ENCODE results near the gene CISH. TPM values are rescaled to one million over a fixed set of nuclear protein-coding genes. Genes with fewer than 3 reads are reported as not detected.

The CISH gene
- total and polyA plus RNA-seq, 3 donors from 2014 or later: 1.3 to 5.8 (median 3.7) TPM

- H3K27me3 ChIP-seq: no peaks in the 10 kb centered on the region
- intact Hi-C loops (cut with DNase I; ENCODE audit: low total_unique reads): no loop called here
- H3K27ac ChIP-seq: no peak overlapping the region
- no peaks in the 10 kb centered on the region for H3K9me3 ChIP-seq
- TF ChIP-seq, protein P1, sequence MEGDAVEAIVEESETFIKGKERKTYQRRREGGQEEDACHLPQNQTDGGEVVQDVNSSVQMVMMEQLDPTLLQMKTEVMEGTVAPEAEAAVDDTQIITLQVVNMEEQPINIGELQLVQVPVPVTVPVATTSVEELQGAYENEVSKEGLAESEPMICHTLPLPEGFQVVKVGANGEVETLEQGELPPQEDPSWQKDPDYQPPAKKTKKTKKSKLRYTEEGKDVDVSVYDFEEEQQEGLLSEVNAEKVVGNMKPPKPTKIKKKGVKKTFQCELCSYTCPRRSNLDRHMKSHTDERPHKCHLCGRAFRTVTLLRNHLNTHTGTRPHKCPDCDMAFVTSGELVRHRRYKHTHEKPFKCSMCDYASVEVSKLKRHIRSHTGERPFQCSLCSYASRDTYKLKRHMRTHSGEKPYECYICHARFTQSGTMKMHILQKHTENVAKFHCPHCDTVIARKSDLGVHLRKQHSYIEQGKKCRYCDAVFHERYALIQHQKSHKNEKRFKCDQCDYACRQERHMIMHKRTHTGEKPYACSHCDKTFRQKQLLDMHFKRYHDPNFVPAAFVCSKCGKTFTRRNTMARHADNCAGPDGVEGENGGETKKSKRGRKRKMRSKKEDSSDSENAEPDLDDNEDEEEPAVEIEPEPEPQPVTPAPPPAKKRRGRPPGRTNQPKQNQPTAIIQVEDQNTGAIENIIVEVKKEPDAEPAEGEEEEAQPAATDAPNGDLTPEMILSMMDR (IDR thresholded peaks at IDR 0.05): no peak
- no peak for TF ChIP-seq POLR2A (IDR thresholded peaks at IDR 0.05)
- H3K36me3 ChIP-seq (ENCODE audit: low read depth, missing control alignments): no peaks in the 10 kb centered on the region
- DNase-seq: no peak
- WGBS, 2 donors: 84 to 89% methylated on average over 5 of the region's 5 CpGs
- H3K4me3 ChIP-seq: no peak overlapping the region
- H3K4me1 ChIP-seq: no peaks in the 10 kb centered on the region
Observed at GRCh38 chr3:50633230-50633790, 21.7 kb upstream of the CISH start.

DNA sequence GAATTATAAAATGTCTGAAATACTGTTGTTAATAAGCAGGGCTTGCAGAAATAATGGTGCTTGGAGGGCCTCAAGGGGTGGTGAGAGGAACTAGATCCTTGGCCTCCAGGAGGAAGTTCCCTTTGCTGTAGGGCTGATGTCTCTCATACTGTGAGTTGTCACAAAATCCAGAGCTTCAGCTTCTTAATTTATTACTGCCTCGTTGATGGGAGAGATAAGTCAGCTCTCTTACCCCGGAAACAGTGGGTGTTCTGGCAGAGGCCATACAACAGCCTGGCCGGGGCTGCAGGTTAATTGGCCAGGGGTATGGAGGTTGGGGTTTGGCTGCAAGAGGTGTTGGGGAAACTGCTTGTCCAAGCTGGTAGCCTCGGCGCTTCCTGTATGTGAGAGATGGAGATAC lies 20.9 kb upstream of the CISH start:
- H3K4me3 ChIP-seq: no peak overlapping the region
- WGBS, 2 donors: 59 to 60% methylated on average over 5 of the region's 5 CpGs
- no peak overlapping the region for H3K27ac ChIP-seq
- no peaks in the 10 kb centered on the region for H3K9me3 ChIP-seq
- no peaks in the 10 kb centered on the region for H3K36me3 ChIP-seq (ENCODE audit: low read depth, missing control alignments)
- intact Hi-C loops (cut with DNase I; ENCODE audit: low total_unique reads): no loop called here
- TF ChIP-seq, protein P1 (IDR thresholded peaks at IDR 0.05): no peak
- no peak for TF ChIP-seq POLR2A (IDR thresholded peaks at IDR 0.05)
- no peaks in the 10 kb centered on the region for H3K4me1 ChIP-seq
- DNase-seq: no peak
- no peaks in the 10 kb centered on the region for H3K27me3 ChIP-seq

DNA sequence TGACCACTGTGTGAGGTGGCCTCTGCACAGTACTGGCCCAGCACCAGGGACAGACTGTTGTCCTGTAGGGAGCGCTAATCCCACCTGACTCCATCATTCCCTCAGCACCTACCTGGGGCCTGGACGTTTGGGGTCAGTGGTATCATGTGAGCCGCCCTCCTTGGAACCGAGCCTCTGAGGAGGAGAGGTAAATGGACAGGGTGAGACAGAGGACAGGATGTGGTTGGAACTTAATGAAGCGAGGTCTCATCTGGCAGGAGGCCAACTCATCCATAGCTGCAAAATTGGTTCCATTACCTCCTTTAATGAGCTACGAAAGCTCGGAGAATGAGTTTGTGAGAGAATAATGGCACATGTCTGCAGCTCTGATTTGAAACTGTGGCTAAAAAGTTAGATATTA lies 19.3 kb upstream of the CISH start:
- H3K27me3 ChIP-seq: no peaks in the 10 kb centered on the region
- intact Hi-C loops (cut with DNase I; ENCODE audit: low total_unique reads): no loop called here
- H3K4me1 ChIP-seq: no peaks in the 10 kb centered on the region
- no peaks in the 10 kb centered on the region for H3K36me3 ChIP-seq (ENCODE audit: low read depth, missing control alignments)
- no peak overlapping the region for H3K4me3 ChIP-seq
- TF ChIP-seq POLR2A (IDR thresholded peaks at IDR 0.05): no peak
- TF ChIP-seq, protein P1 (IDR thresholded peaks at IDR 0.05): no peak
- WGBS, 2 donors: 80 to 84% methylated on average over 7 of the region's 7 CpGs
- no peak for DNase-seq
- no peak overlapping the region for H3K27ac ChIP-seq
- no peaks in the 10 kb centered on the region for H3K9me3 ChIP-seq

DNA sequence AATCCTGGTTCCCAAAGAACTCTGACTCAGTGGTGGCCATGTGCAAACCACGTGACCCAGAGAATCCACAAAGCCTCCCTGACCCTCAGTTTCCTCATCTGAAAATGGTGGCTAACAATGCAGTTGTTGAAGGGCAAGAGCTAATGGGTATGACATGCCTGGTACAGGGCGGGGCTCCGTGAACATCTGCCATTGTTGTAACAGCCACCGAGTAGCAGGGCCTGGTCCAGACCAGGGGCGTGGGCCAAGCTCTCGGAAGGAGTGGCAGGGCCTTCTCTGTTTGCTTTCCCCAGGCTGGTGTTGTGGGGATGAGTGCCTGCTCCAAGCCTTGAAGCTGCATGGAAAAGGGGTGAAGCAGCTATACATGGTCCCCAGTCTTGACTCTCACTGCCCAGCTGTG lies 18.8 kb upstream of the CISH start:
- H3K4me3 ChIP-seq: no peak overlapping the region
- H3K9me3 ChIP-seq: no peaks in the 10 kb centered on the region
- no peak overlapping the region for H3K27ac ChIP-seq
- H3K27me3 ChIP-seq: no peaks in the 10 kb centered on the region
- H3K36me3 ChIP-seq (ENCODE audit: low read depth, missing control alignments): no peaks in the 10 kb centered on the region
- no peak for TF ChIP-seq POLR2A (IDR thresholded peaks at IDR 0.05)
- TF ChIP-seq, protein P1 (IDR thresholded peaks at IDR 0.05): no peak
- intact Hi-C loops (cut with DNase I; ENCODE audit: low total_unique reads): no loop called here
- WGBS, 2 donors: 90 to 96% methylated on average over 2 to 6 of the region's 6 CpGs
- no peak for DNase-seq
- H3K4me1 ChIP-seq: no peaks in the 10 kb centered on the region

GRCh38 chr3:50628601-50629000 lies 17.0 kb upstream of the CISH start:
- intact Hi-C loops (cut with DNase I; ENCODE audit: low total_unique reads): no loop called here

More at GRCh38 chr3:50628601-50629000, 17.0 kb upstream of the CISH start:
- no peaks in the 10 kb centered on the region for H3K36me3 ChIP-seq (ENCODE audit: low read depth, missing control alignments)
- TF ChIP-seq, protein P1 (IDR thresholded peaks at IDR 0.05): no peak
- no peak for TF ChIP-seq POLR2A (IDR thresholded peaks at IDR 0.05)
- H3K9me3 ChIP-seq: no peaks in the 10 kb centered on the region
- WGBS, 2 donors: 85 to 89% methylated on average over 3 of the region's 3 CpGs
- H3K27me3 ChIP-seq: no peaks in the 10 kb centered on the region
- no peaks in the 10 kb centered on the region for H3K4me1 ChIP-seq
- no peak overlapping the region for H3K27ac ChIP-seq
- no peak overlapping the region for H3K4me3 ChIP-seq
- DNase-seq: no peak

All from testis (tissue), 3 donors.